K562 (cell line): ENCODE results near the gene PAFAH2. TPM values are rescaled to one million over a fixed set of nuclear protein-coding genes. Genes with fewer than 3 reads are reported as not detected.

Experiments used
- BHLHE40 ChIP-seq: IDR thresholded peaks from 2 replicates; pipeline ENCODE4 v1.6.1; 2011; ENCODE audit warnings: low read length, improper control_type of control experiment
- KLF6 ChIP-seq: fragments of 250-450 bp; sonication (Bioruptor Pico); IDR thresholded peaks from 2 replicates; pipeline ENCODE4 v1.4.0; 2020; ENCODE audit warnings: mild to moderate bottlenecking, moderate library complexity, borderline replicate concordance
- NUFIP1 ChIP-seq: fragments of 450-650 bp; IDR thresholded peaks from 2 replicates; pipeline ENCODE4 v1.6.1; 2018; ENCODE audit not compliant: partially characterized antibody
- STAT5A ChIP-seq: IDR thresholded peaks from 2 replicates; pipeline ENCODE4 v1.6.1; 2012; ENCODE audit warnings: low read length, inconsistent platforms, borderline replicate concordance
- STAT5B ChIP-seq: fragments of 250-450 bp; sonication (Bioruptor Pico); IDR thresholded peaks from 2 replicates; pipeline ENCODE4 v1.8.0; 2021; ENCODE audit warnings: mild to moderate bottlenecking, inconsistent platforms
- TEAD4 ChIP-seq, 2 experiments: sonication (generic) in 1 of 2; formaldehyde crosslinking in 1 of 2; IDR thresholded peaks; 2 replicates each; pipeline versions ENCODE4 v1.6.1 to v1.8.0; 2012 to 2022; ENCODE audit warnings: borderline replicate concordance in 1 of 2, inconsistent platforms in 1 of 2, low read length in 1 of 2, mild to moderate bottlenecking in 1 of 2, missing genetic modification reagents in 1 of 2
- polyA plus RNA-seq, 8 experiments: library from polyadenylated mRNA; depleted of rRNA in 4 of 8; stranded (reverse) in 5 of 8; unstranded in 3 of 8; fragments of >200 nt; fragmentation: Nextera tagmentation in 2 of 8; fragmentation: Illumina TruSeq in 1 of 8; extraction: Ambion mirVana in 2 of 8; extraction: Trizol in 1 of 8; gene quantifications; 2 replicates each; pipeline versions ENCODE4 v1.2.1 to v1.2.3, GENCODE V29; 2011 to 2014; ENCODE audit warnings: inconsistent platforms in 1 of 8, missing spikeins in 1 of 8
- total RNA-seq, 7 experiments: library from RNA; depleted of rRNA in 6 of 7; stranded (reverse); fragments of >200 nt in 6 of 7; fragmentation: Illumina TruSeq in 2 of 7; extraction: Trizol in 2 of 7; gene quantifications; 2 replicates each; pipeline versions ENCODE4 v1.2.1 to v1.2.3, GENCODE V29; 2011 to 2021; ENCODE audit warnings: low replicate concordance in 1 of 7
- TF ChIP-seq, protein P1 (sequence below), 3 experiments: IDR thresholded peaks in 2 of 3; conservative IDR thresholded peaks in 1 of 3; 2 replicates each; pipeline ENCODE4 v1.5.1; 2011 to 2012; ENCODE audit warnings: low read length in 3 of 3, mild to moderate bottlenecking in 3 of 3, control low read depth in 2 of 3, improper control_type of control experiment in 1 of 3, inconsistent platforms in 1 of 3, low read depth in 1 of 3, mixed read lengths in 1 of 3, moderate library complexity in 1 of 3; ENCODE audit not compliant: insufficient read depth in 2 of 3
- TF ChIP-seq, protein P2 (sequence below): IDR thresholded peaks from 2 replicates; pipeline ENCODE4 v1.6.1; 2014; ENCODE audit warnings: antibody characterized with exemption
- TF ChIP-seq, protein P3 (sequence below): fragments of 450-650 bp; IDR thresholded peaks from 2 replicates; pipeline ENCODE4 v1.6.1; 2018; ENCODE audit not compliant: partially characterized antibody
- TF ChIP-seq, protein P4 (sequence below): sonication (generic); formaldehyde crosslinking; IDR thresholded peaks from 2 replicates; pipeline ENCODE4 v1.8.1; 2023; ENCODE audit warnings: missing genetic modification reagents, mild to moderate bottlenecking, borderline replicate concordance
- TF ChIP-seq, protein P5 (sequence below): fragments of 450-650 bp; formaldehyde crosslinking; IDR thresholded peaks from 2 replicates; pipeline ENCODE4 v1.4.0; 2020; ENCODE audit warnings: mild to moderate bottlenecking

The PAFAH2 gene
- total and polyA plus RNA-seq, 9 of the 15 experiments (the other 6 are each of a cell fraction or from before 2014, with no cell fraction given), result 4.2 to 10.9 (median 6.8) TPM

DNA sequence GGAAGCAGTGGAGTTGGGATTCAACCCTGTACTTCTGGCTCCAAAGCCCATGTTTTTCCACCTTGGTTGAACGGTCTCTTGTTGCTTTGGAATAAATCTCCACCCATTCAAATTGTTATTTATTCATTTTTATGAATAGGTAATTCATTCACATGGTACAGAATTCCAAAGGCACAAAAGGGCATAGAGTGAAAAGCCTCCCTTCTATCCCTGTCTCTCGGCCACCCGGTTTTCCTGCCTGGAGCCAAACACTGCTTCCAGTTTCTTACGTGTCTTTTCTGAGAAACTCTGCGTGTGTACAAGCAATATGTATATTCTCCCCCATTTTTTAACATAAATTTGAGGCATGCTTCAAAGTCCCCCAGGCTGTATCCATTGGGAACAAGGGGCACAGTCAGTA, 27.7 kb upstream of the PAFAH2 start (continued):
- TF ChIP-seq, protein P1, sequence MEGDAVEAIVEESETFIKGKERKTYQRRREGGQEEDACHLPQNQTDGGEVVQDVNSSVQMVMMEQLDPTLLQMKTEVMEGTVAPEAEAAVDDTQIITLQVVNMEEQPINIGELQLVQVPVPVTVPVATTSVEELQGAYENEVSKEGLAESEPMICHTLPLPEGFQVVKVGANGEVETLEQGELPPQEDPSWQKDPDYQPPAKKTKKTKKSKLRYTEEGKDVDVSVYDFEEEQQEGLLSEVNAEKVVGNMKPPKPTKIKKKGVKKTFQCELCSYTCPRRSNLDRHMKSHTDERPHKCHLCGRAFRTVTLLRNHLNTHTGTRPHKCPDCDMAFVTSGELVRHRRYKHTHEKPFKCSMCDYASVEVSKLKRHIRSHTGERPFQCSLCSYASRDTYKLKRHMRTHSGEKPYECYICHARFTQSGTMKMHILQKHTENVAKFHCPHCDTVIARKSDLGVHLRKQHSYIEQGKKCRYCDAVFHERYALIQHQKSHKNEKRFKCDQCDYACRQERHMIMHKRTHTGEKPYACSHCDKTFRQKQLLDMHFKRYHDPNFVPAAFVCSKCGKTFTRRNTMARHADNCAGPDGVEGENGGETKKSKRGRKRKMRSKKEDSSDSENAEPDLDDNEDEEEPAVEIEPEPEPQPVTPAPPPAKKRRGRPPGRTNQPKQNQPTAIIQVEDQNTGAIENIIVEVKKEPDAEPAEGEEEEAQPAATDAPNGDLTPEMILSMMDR (IDR thresholded peaks at IDR 0.05 in 2 of 3, conservative IDR thresholded peaks at IDR 0.05 in 1 of 3; ENCODE audit: insufficient read depth in 2 of 3, low read depth in 1 of 3, low read length in 3 of 3), result no peak
- TF ChIP-seq STAT5A (no peak), NUFIP1 (no peak), STAT5B (CRISPR knock-in tag) (no peak), TEAD4 (IDR thresholded peaks at IDR 0.05; ENCODE audit: low read length) (no peak), TEAD4 (CRISPR knock-in tag; IDR thresholded peaks at IDR 0.05; ENCODE audit: borderline replicate concordance) (no peak), BHLHE40 (no peak), KLF6 (CRISPR knock-in tag) (no peak)
- TF ChIP-seq, protein P2, sequence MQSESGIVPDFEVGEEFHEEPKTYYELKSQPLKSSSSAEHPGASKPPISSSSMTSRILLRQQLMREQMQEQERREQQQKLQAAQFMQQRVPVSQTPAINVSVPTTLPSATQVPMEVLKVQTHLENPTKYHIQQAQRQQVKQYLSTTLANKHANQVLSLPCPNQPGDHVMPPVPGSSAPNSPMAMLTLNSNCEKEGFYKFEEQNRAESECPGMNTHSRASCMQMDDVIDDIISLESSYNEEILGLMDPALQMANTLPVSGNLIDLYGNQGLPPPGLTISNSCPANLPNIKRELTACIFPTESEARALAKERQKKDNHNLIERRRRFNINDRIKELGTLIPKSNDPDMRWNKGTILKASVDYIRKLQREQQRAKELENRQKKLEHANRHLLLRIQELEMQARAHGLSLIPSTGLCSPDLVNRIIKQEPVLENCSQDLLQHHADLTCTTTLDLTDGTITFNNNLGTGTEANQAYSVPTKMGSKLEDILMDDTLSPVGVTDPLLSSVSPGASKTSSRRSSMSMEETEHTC, result no peak
- TF ChIP-seq, protein P3, sequence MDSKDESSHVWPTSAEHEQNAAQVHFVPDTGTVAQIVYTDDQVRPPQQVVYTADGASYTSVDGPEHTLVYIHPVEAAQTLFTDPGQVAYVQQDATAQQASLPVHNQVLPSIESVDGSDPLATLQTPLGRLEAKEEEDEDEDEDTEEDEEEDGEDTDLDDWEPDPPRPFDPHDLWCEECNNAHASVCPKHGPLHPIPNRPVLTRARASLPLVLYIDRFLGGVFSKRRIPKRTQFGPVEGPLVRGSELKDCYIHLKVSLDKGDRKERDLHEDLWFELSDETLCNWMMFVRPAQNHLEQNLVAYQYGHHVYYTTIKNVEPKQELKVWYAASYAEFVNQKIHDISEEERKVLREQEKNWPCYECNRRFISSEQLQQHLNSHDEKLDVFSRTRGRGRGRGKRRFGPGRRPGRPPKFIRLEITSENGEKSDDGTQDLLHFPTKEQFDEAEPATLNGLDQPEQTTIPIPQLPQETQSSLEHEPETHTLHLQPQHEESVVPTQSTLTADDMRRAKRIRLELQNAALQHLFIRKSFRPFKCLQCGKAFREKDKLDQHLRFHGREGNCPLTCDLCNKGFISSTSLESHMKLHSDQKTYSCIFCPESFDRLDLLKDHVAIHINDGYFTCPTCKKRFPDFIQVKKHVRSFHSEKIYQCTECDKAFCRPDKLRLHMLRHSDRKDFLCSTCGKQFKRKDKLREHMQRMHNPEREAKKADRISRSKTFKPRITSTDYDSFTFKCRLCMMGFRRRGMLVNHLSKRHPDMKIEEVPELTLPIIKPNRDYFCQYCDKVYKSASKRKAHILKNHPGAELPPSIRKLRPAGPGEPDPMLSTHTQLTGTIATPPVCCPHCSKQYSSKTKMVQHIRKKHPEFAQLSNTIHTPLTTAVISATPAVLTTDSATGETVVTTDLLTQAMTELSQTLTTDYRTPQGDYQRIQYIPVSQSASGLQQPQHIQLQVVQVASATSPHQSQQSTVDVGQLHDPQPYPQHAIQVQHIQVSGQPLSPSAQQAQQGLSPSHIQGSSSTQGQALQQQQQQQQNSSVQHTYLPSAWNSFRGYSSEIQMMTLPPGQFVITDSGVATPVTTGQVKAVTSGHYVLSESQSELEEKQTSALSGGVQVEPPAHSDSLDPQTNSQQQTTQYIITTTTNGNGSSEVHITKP, result no peak
- TF ChIP-seq, protein P4, sequence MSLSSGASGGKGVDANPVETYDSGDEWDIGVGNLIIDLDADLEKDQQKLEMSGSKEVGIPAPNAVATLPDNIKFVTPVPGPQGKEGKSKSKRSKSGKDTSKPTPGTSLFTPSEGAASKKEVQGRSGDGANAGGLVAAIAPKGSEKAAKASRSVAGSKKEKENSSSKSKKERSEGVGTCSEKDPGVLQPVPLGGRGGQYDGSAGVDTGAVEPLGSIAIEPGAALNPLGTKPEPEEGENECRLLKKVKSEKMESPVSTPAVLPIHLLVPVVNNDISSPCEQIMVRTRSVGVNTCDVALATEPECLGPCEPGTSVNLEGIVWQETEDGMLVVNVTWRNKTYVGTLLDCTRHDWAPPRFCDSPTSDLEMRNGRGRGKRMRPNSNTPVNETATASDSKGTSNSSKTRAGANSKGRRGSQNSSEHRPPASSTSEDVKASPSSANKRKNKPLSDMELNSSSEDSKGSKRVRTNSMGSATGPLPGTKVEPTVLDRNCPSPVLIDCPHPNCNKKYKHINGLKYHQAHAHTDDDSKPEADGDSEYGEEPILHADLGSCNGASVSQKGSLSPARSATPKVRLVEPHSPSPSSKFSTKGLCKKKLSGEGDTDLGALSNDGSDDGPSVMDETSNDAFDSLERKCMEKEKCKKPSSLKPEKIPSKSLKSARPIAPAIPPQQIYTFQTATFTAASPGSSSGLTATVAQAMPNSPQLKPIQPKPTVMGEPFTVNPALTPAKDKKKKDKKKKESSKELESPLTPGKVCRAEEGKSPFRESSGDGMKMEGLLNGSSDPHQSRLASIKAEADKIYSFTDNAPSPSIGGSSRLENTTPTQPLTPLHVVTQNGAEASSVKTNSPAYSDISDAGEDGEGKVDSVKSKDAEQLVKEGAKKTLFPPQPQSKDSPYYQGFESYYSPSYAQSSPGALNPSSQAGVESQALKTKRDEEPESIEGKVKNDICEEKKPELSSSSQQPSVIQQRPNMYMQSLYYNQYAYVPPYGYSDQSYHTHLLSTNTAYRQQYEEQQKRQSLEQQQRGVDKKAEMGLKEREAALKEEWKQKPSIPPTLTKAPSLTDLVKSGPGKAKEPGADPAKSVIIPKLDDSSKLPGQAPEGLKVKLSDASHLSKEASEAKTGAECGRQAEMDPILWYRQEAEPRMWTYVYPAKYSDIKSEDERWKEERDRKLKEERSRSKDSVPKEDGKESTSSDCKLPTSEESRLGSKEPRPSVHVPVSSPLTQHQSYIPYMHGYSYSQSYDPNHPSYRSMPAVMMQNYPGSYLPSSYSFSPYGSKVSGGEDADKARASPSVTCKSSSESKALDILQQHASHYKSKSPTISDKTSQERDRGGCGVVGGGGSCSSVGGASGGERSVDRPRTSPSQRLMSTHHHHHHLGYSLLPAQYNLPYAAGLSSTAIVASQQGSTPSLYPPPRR (CRISPR knock-in tag), result no peak
- TF ChIP-seq, protein P5, sequence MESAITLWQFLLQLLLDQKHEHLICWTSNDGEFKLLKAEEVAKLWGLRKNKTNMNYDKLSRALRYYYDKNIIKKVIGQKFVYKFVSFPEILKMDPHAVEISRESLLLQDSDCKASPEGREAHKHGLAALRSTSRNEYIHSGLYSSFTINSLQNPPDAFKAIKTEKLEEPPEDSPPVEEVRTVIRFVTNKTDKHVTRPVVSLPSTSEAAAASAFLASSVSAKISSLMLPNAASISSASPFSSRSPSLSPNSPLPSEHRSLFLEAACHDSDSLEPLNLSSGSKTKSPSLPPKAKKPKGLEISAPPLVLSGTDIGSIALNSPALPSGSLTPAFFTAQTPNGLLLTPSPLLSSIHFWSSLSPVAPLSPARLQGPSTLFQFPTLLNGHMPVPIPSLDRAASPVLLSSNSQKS (CRISPR knock-in tag), result no peak
